GM23248 (cell line): ENCODE measurements around the gene PRODH2.

Experiments used
- EZH2 ChIP-seq: fragments of 200-600 bp; sonication (generic); IDR thresholded peaks from 2 replicates; pipeline ENCODE4 v1.6.1; 2018; ENCODE audit warnings: antibody characterized with exemption, mild to moderate bottlenecking; ENCODE audit not compliant: insufficient read depth, poor library complexity, severe bottlenecking
- EZH2phosphoT487 ChIP-seq: fragments of 200-600 bp; sonication (generic); IDR thresholded peaks from 2 replicates; pipeline ENCODE4 v1.6.1; 2018; ENCODE audit warnings: antibody characterized with exemption, moderate library complexity, mild to moderate bottlenecking, low read depth; ENCODE audit not compliant: insufficient read depth

DNA sequence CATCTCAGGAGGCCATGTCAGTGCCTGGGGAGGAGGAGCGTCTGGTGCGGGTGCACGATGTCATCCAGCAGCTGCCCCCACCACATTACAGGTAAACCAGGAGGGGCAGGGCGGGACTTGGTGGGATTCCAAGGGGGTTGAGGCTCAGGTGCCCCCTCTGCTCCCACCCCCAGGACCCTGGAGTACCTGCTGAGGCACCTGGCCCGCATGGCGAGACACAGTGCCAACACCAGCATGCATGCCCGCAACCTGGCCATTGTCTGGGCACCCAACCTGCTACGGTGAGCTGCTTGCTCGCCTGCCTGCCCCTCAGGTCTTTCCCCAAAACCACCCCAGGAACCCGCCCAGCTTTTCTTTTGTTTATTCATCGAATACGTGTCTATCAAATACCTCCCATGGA, 30.1 kb downstream of the PRODH2 start:
- TF ChIP-seq EZH2 (no peak), EZH2phosphoT487 (no peak)
